ENCODE data around the gene ESYT3.

- TF ChIP-seq, protein P1, sequence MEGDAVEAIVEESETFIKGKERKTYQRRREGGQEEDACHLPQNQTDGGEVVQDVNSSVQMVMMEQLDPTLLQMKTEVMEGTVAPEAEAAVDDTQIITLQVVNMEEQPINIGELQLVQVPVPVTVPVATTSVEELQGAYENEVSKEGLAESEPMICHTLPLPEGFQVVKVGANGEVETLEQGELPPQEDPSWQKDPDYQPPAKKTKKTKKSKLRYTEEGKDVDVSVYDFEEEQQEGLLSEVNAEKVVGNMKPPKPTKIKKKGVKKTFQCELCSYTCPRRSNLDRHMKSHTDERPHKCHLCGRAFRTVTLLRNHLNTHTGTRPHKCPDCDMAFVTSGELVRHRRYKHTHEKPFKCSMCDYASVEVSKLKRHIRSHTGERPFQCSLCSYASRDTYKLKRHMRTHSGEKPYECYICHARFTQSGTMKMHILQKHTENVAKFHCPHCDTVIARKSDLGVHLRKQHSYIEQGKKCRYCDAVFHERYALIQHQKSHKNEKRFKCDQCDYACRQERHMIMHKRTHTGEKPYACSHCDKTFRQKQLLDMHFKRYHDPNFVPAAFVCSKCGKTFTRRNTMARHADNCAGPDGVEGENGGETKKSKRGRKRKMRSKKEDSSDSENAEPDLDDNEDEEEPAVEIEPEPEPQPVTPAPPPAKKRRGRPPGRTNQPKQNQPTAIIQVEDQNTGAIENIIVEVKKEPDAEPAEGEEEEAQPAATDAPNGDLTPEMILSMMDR (IDR thresholded peaks at IDR 0.05), result no peak
- TF ChIP-seq POLR2A (IDR thresholded peaks at IDR 0.05), result no peak
Measured at GRCh38 chr3:138496436-138496835, 62.0 kb downstream of the ESYT3 start.
